ENCODE data around the gene MYO7B.

Gene MYO7B

DNA sequence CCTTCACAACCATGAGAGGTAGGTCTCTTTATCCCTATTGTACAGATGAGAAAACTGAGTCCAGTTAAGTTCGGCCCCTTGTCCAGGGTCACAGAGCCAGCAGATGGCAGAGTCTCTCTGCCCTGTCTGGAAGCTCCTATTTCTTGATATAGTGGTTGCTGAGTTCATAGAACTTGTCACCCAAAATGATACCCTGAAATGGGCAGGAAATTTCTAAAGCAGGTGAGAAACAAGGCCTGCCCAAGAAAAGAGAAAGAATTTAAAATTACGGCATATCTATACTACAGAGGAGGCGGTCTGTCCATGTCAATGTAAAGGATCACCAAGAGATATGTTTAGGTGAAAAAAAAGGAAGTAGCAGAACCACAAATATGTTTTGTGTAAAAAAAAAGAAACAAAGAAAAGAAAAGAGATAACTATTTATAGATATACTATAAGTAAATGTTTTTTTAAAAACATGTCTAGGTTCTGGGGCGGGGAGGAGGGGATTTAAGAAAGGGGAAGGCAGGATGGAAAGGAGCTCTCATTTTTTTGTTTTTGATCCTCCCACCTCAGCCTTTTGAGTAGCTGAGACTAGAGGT is 39.8 kb downstream of the MYO7B start:
- Histone ChIP-seq H3K27ac (ENCODE audit: low read length) (no peak overlapping the region), H2AFZ (ENCODE audit: low read depth, low read length) (no peak overlapping the region), H3K36me3 (replicated peaks; ENCODE audit: low read depth, low read length) (no peaks in the 10 kb centered on the region), H3K4me3 (ENCODE audit: low read length) (no peak overlapping the region), H3K9ac (ENCODE audit: low read length) (no peak overlapping the region), H4K20me1 (ENCODE audit: insufficient read depth, low read length) (no peaks in the 10 kb centered on the region), H3K79me2 (ENCODE audit: low read length) (no peaks in the 10 kb centered on the region), H3K27me3 (ENCODE audit: low read depth, low read length) (peaks cover 18% of the 10 kb centered on the region; the same call in 1 of the 2 replicates), H3K9me3 (ENCODE audit: insufficient read depth, low read length) (no peaks in the 10 kb centered on the region), H3K4me2 (ENCODE audit: low read length) (no peak overlapping the region), H3K4me1 (ENCODE audit: low read length) (no peaks in the 10 kb centered on the region)
- no peak for TF ChIP-seq EZH2phosphoT487 (IDR thresholded peaks at IDR 0.05; ENCODE audit: low read depth)
- TF ChIP-seq, protein P1, sequence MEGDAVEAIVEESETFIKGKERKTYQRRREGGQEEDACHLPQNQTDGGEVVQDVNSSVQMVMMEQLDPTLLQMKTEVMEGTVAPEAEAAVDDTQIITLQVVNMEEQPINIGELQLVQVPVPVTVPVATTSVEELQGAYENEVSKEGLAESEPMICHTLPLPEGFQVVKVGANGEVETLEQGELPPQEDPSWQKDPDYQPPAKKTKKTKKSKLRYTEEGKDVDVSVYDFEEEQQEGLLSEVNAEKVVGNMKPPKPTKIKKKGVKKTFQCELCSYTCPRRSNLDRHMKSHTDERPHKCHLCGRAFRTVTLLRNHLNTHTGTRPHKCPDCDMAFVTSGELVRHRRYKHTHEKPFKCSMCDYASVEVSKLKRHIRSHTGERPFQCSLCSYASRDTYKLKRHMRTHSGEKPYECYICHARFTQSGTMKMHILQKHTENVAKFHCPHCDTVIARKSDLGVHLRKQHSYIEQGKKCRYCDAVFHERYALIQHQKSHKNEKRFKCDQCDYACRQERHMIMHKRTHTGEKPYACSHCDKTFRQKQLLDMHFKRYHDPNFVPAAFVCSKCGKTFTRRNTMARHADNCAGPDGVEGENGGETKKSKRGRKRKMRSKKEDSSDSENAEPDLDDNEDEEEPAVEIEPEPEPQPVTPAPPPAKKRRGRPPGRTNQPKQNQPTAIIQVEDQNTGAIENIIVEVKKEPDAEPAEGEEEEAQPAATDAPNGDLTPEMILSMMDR (IDR thresholded peaks at IDR 0.05; ENCODE audit: low read depth, low read length): peak; percentile 31

DNA sequence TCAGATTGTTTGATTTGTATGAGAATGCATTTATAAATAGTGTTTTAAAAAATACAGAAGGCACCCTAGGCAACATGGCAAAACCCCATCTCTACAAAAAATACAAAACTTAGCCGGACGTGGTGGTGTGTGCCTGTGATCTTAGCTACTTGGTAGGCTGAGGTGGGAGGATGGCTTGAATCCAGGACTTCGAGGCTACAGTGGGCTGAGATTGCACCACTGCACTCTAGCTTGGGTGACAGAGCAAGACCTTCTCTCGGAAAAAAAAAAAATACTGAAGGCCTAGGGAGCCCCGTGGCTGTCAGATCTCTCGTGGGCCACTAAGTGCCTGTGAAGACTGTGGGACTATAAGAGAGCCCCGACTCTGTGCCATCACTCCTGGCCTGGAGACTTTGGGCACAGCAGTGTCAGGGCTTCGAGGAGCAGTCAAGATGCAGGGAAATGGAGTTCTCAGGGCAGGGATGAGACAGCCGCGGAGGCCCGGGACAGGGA is 40.5 kb downstream of the MYO7B start:
- Histone ChIP-seq H3K4me3 (ENCODE audit: low read length) (no peak overlapping the region), H3K79me2 (ENCODE audit: low read length) (no peaks in the 10 kb centered on the region), H3K9ac (ENCODE audit: low read length) (no peak overlapping the region), H3K27me3 (ENCODE audit: low read depth, low read length) (peaks cover 11% of the 10 kb centered on the region; the same call in 1 of the 2 replicates), H3K4me1 (ENCODE audit: low read length) (no peaks in the 10 kb centered on the region), H4K20me1 (ENCODE audit: insufficient read depth, low read length) (no peaks in the 10 kb centered on the region), H3K27ac (ENCODE audit: low read length) (no peak overlapping the region), H3K36me3 (replicated peaks; ENCODE audit: low read depth, low read length) (no peaks in the 10 kb centered on the region), H3K9me3 (ENCODE audit: insufficient read depth, low read length) (no peaks in the 10 kb centered on the region), H3K4me2 (ENCODE audit: low read length) (no peak overlapping the region), H2AFZ (ENCODE audit: low read depth, low read length) (no peak overlapping the region)
- TF ChIP-seq, protein P1 (IDR thresholded peaks at IDR 0.05; ENCODE audit: low read depth, low read length): no peak
- TF ChIP-seq EZH2phosphoT487 (IDR thresholded peaks at IDR 0.05; ENCODE audit: low read depth): no peak

DNA sequence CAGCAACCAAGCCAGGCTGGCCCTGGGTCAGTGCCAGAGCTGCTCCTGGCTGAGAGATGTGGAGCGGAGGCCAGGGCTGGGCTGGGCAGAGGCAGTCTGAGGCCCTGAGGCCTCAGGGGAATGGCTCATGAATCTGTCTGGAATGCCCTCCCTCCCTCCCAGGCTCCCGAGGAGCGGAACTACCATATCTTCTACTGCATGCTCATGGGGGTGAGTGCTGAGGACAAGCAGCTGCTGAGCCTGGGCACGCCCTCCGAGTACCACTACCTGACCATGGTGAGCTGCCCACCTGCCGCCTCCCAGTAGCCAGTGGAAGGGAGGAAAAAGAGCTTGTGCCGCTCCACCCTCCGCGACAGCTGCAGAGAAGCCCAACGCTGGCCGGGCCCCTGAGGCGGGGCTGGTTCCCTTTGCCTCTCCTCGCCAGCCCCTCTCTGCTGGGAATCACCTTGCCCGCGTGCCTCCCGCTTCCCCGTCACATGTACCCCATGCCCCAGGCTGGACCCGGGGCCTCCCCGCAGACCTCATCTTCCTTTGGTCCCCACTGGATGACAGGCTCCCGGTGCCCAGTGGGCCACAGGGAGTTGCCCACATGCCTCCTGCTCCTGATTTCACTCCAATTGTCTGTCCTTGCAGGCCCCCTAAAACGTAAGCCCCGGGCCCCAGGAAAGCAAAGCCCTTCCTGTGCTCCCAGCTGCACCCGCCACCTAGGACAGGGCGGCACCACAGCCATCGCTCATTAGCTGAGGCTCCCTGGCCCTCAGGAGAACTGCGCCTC is 41.1 kb downstream of the MYO7B start:
- Histone ChIP-seq H3K27me3 (ENCODE audit: low read depth, low read length) (peaks cover 9% of the 10 kb centered on the region; the same call in 1 of the 2 replicates), H3K4me2 (ENCODE audit: low read length) (no peak overlapping the region), H3K27ac (ENCODE audit: low read length) (no peak overlapping the region)

DNA sequence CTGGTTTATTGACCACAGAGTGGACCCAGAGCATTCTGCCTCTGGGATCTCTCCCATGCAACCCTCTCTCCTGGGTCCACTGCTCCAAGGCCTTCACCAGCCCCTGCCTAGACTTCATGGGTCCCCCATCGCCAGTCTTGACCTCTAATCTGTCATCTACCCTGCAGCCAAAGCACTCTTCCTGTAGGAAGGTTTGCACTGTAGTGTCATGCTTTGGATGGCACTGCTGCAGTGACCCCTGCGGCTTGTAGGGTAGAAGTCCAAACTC is 41.7 kb downstream of the MYO7B start:
- H4K20me1 ChIP-seq (ENCODE audit: insufficient read depth, low read length): no peaks in the 10 kb centered on the region
- TF ChIP-seq EZH2phosphoT487 (IDR thresholded peaks at IDR 0.05; ENCODE audit: low read depth): no peak
- TF ChIP-seq, protein P1 (IDR thresholded peaks at IDR 0.05; ENCODE audit: low read depth, low read length): no peak
- no peaks in the 10 kb centered on the region for H3K9me3 ChIP-seq (ENCODE audit: insufficient read depth, low read length)
- H3K4me1 ChIP-seq (ENCODE audit: low read length): no peaks in the 10 kb centered on the region
- H3K27me3 ChIP-seq (ENCODE audit: low read depth, low read length): peaks cover 4% of the 10 kb centered on the region; the same call in 1 of the 2 replicates
- no peak overlapping the region for H2AFZ ChIP-seq (ENCODE audit: low read depth, low read length)
- no peak overlapping the region for H3K9ac ChIP-seq (ENCODE audit: low read length)
- no peak overlapping the region for H3K4me2 ChIP-seq (ENCODE audit: low read length)
- H3K4me3 ChIP-seq (ENCODE audit: low read length): no peak overlapping the region
- H3K36me3 ChIP-seq (replicated peaks; ENCODE audit: low read depth, low read length): no peaks in the 10 kb centered on the region
- H3K79me2 ChIP-seq (ENCODE audit: low read length): no peaks in the 10 kb centered on the region
- H3K27ac ChIP-seq (ENCODE audit: low read length): no peak overlapping the region

More for the DNA sequence above, 41.1 kb downstream of the MYO7B start:
- H3K4me1 ChIP-seq (ENCODE audit: low read length): no peaks in the 10 kb centered on the region
- no peak for TF ChIP-seq EZH2phosphoT487 (IDR thresholded peaks at IDR 0.05; ENCODE audit: low read depth)
- TF ChIP-seq, protein P1 (IDR thresholded peaks at IDR 0.05; ENCODE audit: low read depth, low read length): no peak
- no peaks in the 10 kb centered on the region for H3K9me3 ChIP-seq (ENCODE audit: insufficient read depth, low read length)
- no peaks in the 10 kb centered on the region for H3K79me2 ChIP-seq (ENCODE audit: low read length)
- no peak overlapping the region for H3K9ac ChIP-seq (ENCODE audit: low read length)
- H4K20me1 ChIP-seq (ENCODE audit: insufficient read depth, low read length): no peaks in the 10 kb centered on the region
- no peak overlapping the region for H3K4me3 ChIP-seq (ENCODE audit: low read length)
- H3K36me3 ChIP-seq (replicated peaks; ENCODE audit: low read depth, low read length): no peaks in the 10 kb centered on the region
- no peak overlapping the region for H2AFZ ChIP-seq (ENCODE audit: low read depth, low read length)

Data from OCI-LY3 (cell line).